Endodermal cell (in vitro differentiated cells): ENCODE data around the gene CNTN4. TPM values are rescaled to one million over a fixed set of nuclear protein-coding genes. Genes with fewer than 3 reads are reported as not detected.

Experiments
- DNase-seq: peaks from one replicate; pipeline ENCODE4 v3.0.0-alpha.2; 2017
- H3K27ac ChIP-seq: 2 replicates; pipeline ENCODE4 v1.5.1; 2013; ENCODE audit warnings: mild to moderate bottlenecking, low read depth, low read length, moderate library complexity
- H3K27me3 ChIP-seq: 2 replicates; pipeline ENCODE4 v1.6.1; 2013; ENCODE audit warnings: mild to moderate bottlenecking, low read length, moderate library complexity; ENCODE audit not compliant: insufficient read depth, control insufficient read depth, poor library complexity, severe bottlenecking
- H3K36me3 ChIP-seq: 2 replicates; pipeline ENCODE4 v1.7.0; 2013; ENCODE audit warnings: mild to moderate bottlenecking, low read length, moderate library complexity; ENCODE audit not compliant: control insufficient read depth, insufficient read depth
- H3K4me1 ChIP-seq: one replicate; pipeline ENCODE4 v1.7.0; 2013; ENCODE audit warnings: low read length; ENCODE audit not compliant: control insufficient read depth, insufficient read depth
- H3K4me3 ChIP-seq: 2 replicates; pipeline ENCODE4 v1.5.1; 2013; ENCODE audit warnings: mild to moderate bottlenecking, low read length, moderate library complexity
- H3K9ac ChIP-seq: 2 replicates; pipeline ENCODE4 v1.6.1; 2013; ENCODE audit warnings: mild to moderate bottlenecking, low read length, moderate library complexity; ENCODE audit not compliant: poor library complexity, severe bottlenecking; ENCODE audit errors: extremely low read depth
- H3K9me3 ChIP-seq: 2 replicates; pipeline ENCODE4 v1.6.1; 2013; ENCODE audit warnings: mild to moderate bottlenecking, low read length, moderate library complexity; ENCODE audit not compliant: control insufficient read depth
- H3K27ac Mint-ChIP-seq: 2 replicates; pipeline ENCODE4 v1.8.0; 2020; ENCODE audit warnings: mixed read lengths
- H3K27me3 Mint-ChIP-seq: 2 replicates; pipeline ENCODE4 v1.8.0; 2021; ENCODE audit warnings: mild to moderate bottlenecking, mixed read lengths; ENCODE audit not compliant: insufficient read depth
- H3K36me3 Mint-ChIP-seq: 2 replicates; pipeline ENCODE4 v1.8.0; 2020; ENCODE audit warnings: low read depth, mixed read lengths
- H3K4me1 Mint-ChIP-seq: 2 replicates; pipeline ENCODE4 v1.8.0; 2020; ENCODE audit warnings: mixed read lengths
- H3K4me3 Mint-ChIP-seq: 2 replicates; pipeline ENCODE4 v1.8.0; 2020; ENCODE audit warnings: mild to moderate bottlenecking, moderate library complexity, mixed read lengths
- H3K9me3 Mint-ChIP-seq: 2 replicates; pipeline ENCODE4 v1.8.0; 2020; ENCODE audit warnings: mild to moderate bottlenecking, mixed read lengths
- WGBS, 2 experiments: methylation state at CpG; one replicate each; pipeline versions ENCODE4 v1.1.5 to v1.1.7; 2013; ENCODE audit warnings: missing lambda C conversion rate in 2 of 2, mixed read lengths in 1 of 2; ENCODE audit not compliant: insufficient coverage in 1 of 2, insufficient read length in 1 of 2; 5-methylcytosine and 5-hydroxymethylcytosine counted together
- total RNA-seq, 2 donors: library from RNA; stranded (reverse); fragmentation: NEBNext Ultra II Directional in 1 of 2; extraction: Animal tissue kit (Norgen Biotek cat#: 25700) in 1 of 2; gene quantifications; 2 replicates in 1 of 2; 3 replicates in 1 of 2; pipeline ENCODE4 v1.2.1, GENCODE V29; 2021
- TF ChIP-seq, protein P1 (sequence below): fragments of 200-600 bp; sonication (generic); conservative IDR thresholded peaks from 2 replicates; pipeline ENCODE4 v1.5.0; 2021; ENCODE audit warnings: antibody characterized with exemption, mild to moderate bottlenecking

The CNTN4 gene
- total RNA-seq, 2 donors from 2014 or later: 10.8 to 11.1 TPM

DNA sequence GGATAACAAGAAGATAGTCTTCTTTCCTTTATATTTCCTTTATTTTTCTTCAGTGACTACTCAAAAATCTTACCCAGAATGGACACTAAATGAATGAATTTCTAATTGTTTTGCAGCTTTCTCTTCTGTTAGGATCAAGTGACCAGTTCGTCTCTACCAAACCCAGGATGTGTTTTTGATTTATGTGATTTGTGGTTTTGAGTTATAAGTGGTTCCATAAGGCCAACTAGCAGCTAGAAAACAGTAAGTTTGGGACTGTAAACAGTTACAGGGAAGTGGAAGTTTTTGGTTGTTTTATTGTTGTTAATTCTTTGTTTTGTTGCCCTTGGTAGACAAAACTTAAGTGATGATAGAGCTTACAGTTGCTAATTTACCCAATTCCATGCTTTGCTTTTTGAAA, 555.0 kb downstream of the CNTN4 start:
- Histone ChIP-seq H3K9me3 (peaks cover 10% of the 10 kb centered on the region), H3K4me1 (no peaks in the 10 kb centered on the region), H3K27ac (no peak overlapping the region), H3K27me3 (no peaks in the 10 kb centered on the region), H3K9ac (no peak overlapping the region), H3K36me3 (no peaks in the 10 kb centered on the region), H3K4me3 (no peak overlapping the region)
- Mint-ChIP-seq H3K4me3 (no peak overlapping the region), H3K4me1 (peaks cover 30% of the 10 kb centered on the region), H3K9me3 (peaks cover 9% of the 10 kb centered on the region), H3K27ac (no peak overlapping the region), H3K27me3 (no peaks in the 10 kb centered on the region), H3K36me3 (peaks cover 2% of the 10 kb centered on the region)
- DNase-seq: no peak
- WGBS, 2 experiments: 84% methylated on average over 1 of the region's 1 CpG; no CpG with 5 or more reads in 1 of the 2 experiments
- TF ChIP-seq, protein P1, sequence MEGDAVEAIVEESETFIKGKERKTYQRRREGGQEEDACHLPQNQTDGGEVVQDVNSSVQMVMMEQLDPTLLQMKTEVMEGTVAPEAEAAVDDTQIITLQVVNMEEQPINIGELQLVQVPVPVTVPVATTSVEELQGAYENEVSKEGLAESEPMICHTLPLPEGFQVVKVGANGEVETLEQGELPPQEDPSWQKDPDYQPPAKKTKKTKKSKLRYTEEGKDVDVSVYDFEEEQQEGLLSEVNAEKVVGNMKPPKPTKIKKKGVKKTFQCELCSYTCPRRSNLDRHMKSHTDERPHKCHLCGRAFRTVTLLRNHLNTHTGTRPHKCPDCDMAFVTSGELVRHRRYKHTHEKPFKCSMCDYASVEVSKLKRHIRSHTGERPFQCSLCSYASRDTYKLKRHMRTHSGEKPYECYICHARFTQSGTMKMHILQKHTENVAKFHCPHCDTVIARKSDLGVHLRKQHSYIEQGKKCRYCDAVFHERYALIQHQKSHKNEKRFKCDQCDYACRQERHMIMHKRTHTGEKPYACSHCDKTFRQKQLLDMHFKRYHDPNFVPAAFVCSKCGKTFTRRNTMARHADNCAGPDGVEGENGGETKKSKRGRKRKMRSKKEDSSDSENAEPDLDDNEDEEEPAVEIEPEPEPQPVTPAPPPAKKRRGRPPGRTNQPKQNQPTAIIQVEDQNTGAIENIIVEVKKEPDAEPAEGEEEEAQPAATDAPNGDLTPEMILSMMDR: no peak

DNA sequence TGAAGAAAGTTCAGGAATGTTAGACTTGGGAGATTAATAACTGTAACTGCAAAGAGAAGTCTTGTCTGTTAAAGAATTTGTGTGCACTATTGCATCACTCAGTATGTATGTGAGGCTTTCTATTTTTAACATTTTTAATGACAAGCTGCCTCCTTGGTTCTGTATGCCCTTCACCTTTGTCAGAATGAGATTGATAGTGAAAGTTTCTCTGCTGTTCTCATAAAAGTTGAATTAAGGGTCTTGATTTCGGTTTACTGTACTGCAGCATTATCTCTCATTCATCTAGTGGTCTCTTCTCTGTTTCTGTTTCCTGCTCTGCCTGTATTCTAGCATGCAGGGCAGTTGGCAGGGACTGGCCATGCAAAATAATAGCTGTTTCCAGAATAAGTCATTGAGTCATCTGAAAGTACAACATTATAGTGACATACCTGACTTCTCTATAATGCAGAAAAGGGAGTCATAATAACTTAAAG, 556.6 kb downstream of the CNTN4 start:
- Mint-ChIP-seq H3K36me3 (no peaks in the 10 kb centered on the region), H3K9me3 (no peaks in the 10 kb centered on the region), H3K4me1 (peaks cover 30% of the 10 kb centered on the region), H3K27me3 (no peaks in the 10 kb centered on the region), H3K27ac (no peak overlapping the region), H3K4me3 (no peak overlapping the region)
- Histone ChIP-seq H3K9me3 (no peaks in the 10 kb centered on the region), H3K4me3 (no peak overlapping the region), H3K27me3 (no peaks in the 10 kb centered on the region), H3K9ac (no peak overlapping the region), H3K36me3 (no peaks in the 10 kb centered on the region), H3K4me1 (no peaks in the 10 kb centered on the region), H3K27ac (no peak overlapping the region)
- TF ChIP-seq, protein P1: no peak
- DNase-seq: no peak
- 71% methylated on average over 1 of the region's 1 CpG; no CpG with 5 or more reads in 1 of the 2 experiments for WGBS, 2 experiments

DNA sequence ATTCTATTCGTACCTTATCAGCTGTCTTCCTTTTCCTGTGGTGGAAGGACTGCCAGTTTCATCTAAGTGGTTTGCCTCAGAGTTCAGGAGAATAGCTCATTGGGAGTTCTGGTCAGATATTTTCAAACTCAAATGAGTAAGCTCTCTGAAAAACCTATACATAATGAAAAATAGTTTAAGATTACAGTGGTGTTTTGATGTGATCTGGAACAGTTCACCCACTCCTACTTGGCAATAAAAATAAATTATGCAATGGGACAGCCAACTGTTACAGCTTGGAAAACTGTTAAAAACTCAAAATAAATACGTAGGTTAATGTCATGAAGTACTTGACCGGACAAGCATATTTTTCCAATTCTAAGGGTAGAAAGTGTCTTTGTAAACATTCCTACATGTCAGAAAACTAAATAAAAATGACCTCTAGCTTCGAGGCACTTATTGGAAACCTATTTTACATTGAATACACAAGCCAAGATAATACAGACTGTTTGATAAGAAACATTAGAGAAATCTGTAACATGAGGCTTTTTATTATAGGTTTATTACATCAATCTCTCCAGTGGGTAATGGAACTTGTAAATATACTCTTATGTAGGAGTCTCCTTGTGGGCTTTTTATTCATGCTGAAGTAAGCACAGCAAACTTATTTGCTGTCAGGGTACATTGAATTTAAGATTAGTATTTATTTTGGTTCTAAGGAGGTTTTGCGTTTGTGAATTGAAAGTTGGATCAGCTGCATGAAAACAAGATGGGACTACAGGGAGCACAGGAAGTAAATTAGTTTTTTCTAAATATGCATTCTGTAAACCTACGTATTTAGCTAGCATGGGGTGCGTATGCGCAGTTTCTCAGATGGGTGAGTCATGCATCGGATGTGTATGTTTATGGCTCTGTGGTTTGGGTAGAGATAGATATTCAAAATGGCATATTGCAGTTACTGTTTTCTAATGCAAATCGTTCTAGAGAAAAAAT, 558.4 kb downstream of the CNTN4 start:
- no peak overlapping the region for H3K4me3 Mint-ChIP-seq
- H3K4me1 Mint-ChIP-seq: peaks cover 32% of the 10 kb centered on the region
- H3K9me3 ChIP-seq: no peaks in the 10 kb centered on the region
- no peaks in the 10 kb centered on the region for H3K9me3 Mint-ChIP-seq
- H3K27me3 Mint-ChIP-seq: no peaks in the 10 kb centered on the region
- peak overlapping the region; percentile 1 for H3K27ac Mint-ChIP-seq
- no peak overlapping the region for H3K9ac ChIP-seq
- TF ChIP-seq, protein P1: no peak
- no peak overlapping the region for H3K27ac ChIP-seq
- H3K36me3 Mint-ChIP-seq: no peaks in the 10 kb centered on the region
- H3K27me3 ChIP-seq: no peaks in the 10 kb centered on the region
- no peaks in the 10 kb centered on the region for H3K36me3 ChIP-seq
- H3K4me1 ChIP-seq: no peaks in the 10 kb centered on the region
- no peak for DNase-seq
- no peak overlapping the region for H3K4me3 ChIP-seq
- WGBS, 2 experiments: 94 to 97% methylated on average over 7 to 9 of the region's 10 CpGs
